Large intestine (tissue), 3 donors: Measurements from ENCODE around the gene MAP3K7. TPM values are rescaled to one million over a fixed set of nuclear protein-coding genes. Genes with fewer than 3 reads are reported as not detected.

Experiments
- DNase-seq, 2 donors: peaks; one replicate each; pipeline versions ENCODE4 v3.0.0 to v3.0.0-alpha.2; 2013
- H3K27ac ChIP-seq: one replicate; pipeline ENCODE4 v1.5.1; 2013; ENCODE audit warnings: low read length
- H3K27me3 ChIP-seq: 2 replicates; pipeline ENCODE4 v1.6.1; 2013; ENCODE audit warnings: low read length; ENCODE audit not compliant: control insufficient read depth, insufficient read depth
- H3K36me3 ChIP-seq: 2 replicates; pipeline ENCODE4 v1.6.1; 2013; ENCODE audit warnings: low read length; ENCODE audit not compliant: control insufficient read depth, insufficient read depth
- H3K4me1 ChIP-seq: one replicate; pipeline ENCODE4 v1.6.1; 2013; ENCODE audit warnings: low read length; ENCODE audit not compliant: control insufficient read depth, insufficient read depth
- H3K4me3 ChIP-seq: one replicate; pipeline ENCODE4 v1.5.1; 2013; ENCODE audit warnings: low read length
- H3K9me3 ChIP-seq: one replicate; pipeline ENCODE4 v1.6.1; 2013; ENCODE audit warnings: mild to moderate bottlenecking, low read depth, low read length, moderate library complexity; ENCODE audit not compliant: control insufficient read depth
- WGBS: methylation state at CpG from one replicate; pipeline ENCODE4 v1.1.5; 2013; ENCODE audit warnings: low lambda C conversion rate; ENCODE audit not compliant: insufficient coverage; 5-methylcytosine and 5-hydroxymethylcytosine counted together
- polyA plus RNA-seq: library from polyadenylated mRNA; unstranded; fragments of 120-200 nt; gene quantifications from one replicate; pipeline ENCODE4 v1.2.1, GENCODE V29; 2013

MAP3K7 gene
- polyA plus RNA-seq, 1 donor: 31.8 TPM

- no peak for DNase-seq
- H3K4me1 ChIP-seq: no peaks in the 10 kb centered on the region
- no peaks in the 10 kb centered on the region for H3K9me3 ChIP-seq
- no peak overlapping the region for H3K27ac ChIP-seq
- no peaks in the 10 kb centered on the region for H3K36me3 ChIP-seq
- H3K4me3 ChIP-seq: no peak overlapping the region
- no CpG with 5 or more reads among the region's 1 CpG for WGBS
- peaks cover 28% of the 10 kb centered on the region for H3K27me3 ChIP-seq
Observed at GRCh38 chr6:90605749-90606340, 19.0 kb upstream of the MAP3K7 start.

GRCh38 chr6:90604546-90604945, 17.7 kb upstream of the MAP3K7 start:
- Histone ChIP-seq H3K4me1 (no peaks in the 10 kb centered on the region), H3K27ac (no peak overlapping the region), H3K4me3 (no peak overlapping the region), H3K9me3 (no peaks in the 10 kb centered on the region), H3K36me3 (no peaks in the 10 kb centered on the region), H3K27me3 (peaks cover 19% of the 10 kb centered on the region)
- WGBS: no CpG with 5 or more reads among the region's 1 CpG
- no peak for DNase-seq

GRCh38 chr6:90599151-90599550, 12.3 kb upstream of the MAP3K7 start:
- H3K36me3 ChIP-seq: no peaks in the 10 kb centered on the region
- no CpG with 5 or more reads among the region's 4 CpGs for WGBS

DNA sequence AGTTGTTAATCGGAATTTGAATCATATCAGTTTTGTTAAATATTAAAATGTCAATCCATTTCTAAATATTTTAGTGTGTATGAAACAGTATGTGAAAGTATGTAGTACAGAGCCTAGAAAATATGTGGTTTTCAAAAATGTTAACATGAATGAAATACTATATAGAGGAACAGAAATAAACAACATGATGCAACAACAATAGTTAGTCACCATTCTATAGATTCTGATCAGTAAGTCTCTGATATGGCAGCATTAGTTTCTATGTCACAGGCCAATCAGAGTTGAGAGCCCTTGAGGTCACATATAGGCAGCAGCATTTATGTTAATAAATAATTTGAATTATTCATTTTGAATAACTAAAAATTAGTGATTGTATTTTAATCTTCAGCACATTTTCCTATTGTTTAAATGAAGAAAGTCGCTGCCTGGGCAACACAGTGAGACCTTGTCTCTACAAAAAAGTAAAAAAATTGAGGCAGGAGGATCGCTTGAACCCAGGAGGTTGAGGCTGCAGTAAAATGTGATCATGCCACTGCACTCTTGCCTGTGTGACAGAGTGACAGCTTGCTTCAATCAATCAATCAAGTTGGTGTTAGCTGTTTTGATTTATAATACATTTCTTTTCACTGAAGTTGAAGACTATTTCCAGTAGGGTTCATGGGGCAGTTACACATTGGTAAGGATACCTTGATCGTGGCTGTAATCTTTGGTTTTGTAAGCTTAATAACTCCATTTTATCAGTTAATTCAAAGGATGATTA, 11.5 kb upstream of the MAP3K7 start:
- no peak overlapping the region for H3K27ac ChIP-seq
- 83% methylated on average over 2 of the region's 4 CpGs for WGBS

More at GRCh38 chr6:90599151-90599550, 12.3 kb upstream of the MAP3K7 start:
- no peaks in the 10 kb centered on the region for H3K4me1 ChIP-seq
- peaks cover 13% of the 10 kb centered on the region for H3K27me3 ChIP-seq
- no peaks in the 10 kb centered on the region for H3K9me3 ChIP-seq
- H3K27ac ChIP-seq: no peak overlapping the region
- H3K4me3 ChIP-seq: no peak overlapping the region
- no peak for DNase-seq

DNA sequence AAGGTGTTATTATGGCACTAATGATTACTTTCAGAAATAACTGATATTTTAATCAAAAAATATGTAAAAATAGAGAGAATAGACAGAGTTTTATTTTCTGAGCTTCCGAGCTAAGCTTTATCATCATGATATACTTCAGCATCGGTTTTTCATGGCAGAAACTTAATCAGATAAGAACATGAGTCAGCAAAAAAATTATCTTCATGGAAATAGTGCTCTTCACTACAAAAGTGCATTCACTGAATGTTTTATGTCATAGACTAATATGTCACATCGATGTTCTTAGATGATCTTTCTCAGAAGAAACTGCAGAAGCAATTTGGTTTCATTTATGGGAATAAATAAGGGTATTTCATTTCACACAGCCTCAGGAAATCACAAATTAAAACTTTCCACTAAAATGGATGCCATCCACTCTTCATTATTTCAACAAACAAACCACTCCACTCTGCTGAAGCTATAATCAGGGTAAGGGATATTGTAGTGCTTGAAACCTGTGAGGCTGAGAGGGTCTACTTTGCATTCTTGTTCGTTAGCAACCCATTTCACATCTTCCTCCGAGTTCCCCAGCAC, 10.2 kb upstream of the MAP3K7 start:
- peaks cover 10% of the 10 kb centered on the region for H3K27me3 ChIP-seq
- H3K4me1 ChIP-seq: no peaks in the 10 kb centered on the region
- 80% methylated on average over 2 of the region's 5 CpGs for WGBS

More for the DNA sequence above, 11.5 kb upstream of the MAP3K7 start:
- Histone ChIP-seq H3K36me3 (no peaks in the 10 kb centered on the region), H3K9me3 (no peaks in the 10 kb centered on the region), H3K4me3 (no peak overlapping the region), H3K4me1 (no peaks in the 10 kb centered on the region), H3K27me3 (peaks cover 13% of the 10 kb centered on the region)
- no peak for DNase-seq

DNA sequence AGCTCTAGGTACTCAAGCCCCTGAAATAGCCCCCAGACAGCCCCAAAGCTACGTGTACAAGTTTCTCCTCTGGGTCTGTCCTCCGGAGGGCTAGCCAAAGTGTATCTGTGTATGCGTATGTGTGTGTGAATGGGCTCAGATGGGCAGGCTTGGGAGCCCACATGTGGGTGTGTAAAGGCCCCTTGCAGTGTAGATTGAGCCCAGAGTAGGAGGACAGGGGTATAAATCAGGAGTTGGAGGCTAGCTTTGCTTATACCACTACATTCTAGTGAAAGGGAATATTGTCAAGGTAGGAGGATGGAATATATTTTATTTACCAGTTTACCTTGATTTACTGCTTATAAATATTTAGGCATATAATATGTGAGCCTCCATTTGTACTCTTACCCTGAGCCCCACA, 9.0 kb upstream of the MAP3K7 start:
- Histone ChIP-seq H3K4me1 (no peaks in the 10 kb centered on the region), H3K27me3 (peaks cover 6% of the 10 kb centered on the region), H3K4me3 (no peak overlapping the region), H3K27ac (no peak overlapping the region), H3K9me3 (no peaks in the 10 kb centered on the region), H3K36me3 (no peaks in the 10 kb centered on the region)
- WGBS: no CpG with 5 or more reads among the region's 3 CpGs
- DNase-seq: no peak

More for the DNA sequence above, 10.2 kb upstream of the MAP3K7 start:
- Histone ChIP-seq H3K4me3 (no peak overlapping the region), H3K9me3 (no peaks in the 10 kb centered on the region), H3K27ac (no peak overlapping the region), H3K36me3 (no peaks in the 10 kb centered on the region)
- DNase-seq: no peak

DNA sequence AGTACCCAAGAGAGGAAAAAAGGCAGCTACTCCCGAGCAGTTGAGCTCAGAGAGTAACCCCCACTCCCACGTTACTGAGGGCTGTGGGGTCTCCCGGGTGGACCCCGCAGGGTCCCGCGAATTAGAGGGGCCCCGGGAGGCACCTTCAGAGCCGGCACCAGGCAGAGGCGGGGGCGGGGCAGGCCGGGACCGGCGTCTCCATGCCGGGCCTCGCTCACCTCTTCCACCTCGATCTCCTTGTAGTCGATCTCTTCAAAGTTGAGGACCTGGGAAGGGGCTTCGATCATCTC, 381 bp downstream of the MAP3K7 start:
- Histone ChIP-seq H3K4me1 (no peaks in the 10 kb centered on the region), H3K27me3 (no peaks in the 10 kb centered on the region), H3K27ac (peak overlapping the region; percentile 98), H3K36me3 (no peaks in the 10 kb centered on the region), H3K9me3 (no peaks in the 10 kb centered on the region), H3K4me3 (peak overlapping the region; percentile 97)
- peak in 1 of 2 donors; percentile 40 for DNase-seq
- WGBS: no CpG with 5 or more reads among the region's 18 CpGs

DNA sequence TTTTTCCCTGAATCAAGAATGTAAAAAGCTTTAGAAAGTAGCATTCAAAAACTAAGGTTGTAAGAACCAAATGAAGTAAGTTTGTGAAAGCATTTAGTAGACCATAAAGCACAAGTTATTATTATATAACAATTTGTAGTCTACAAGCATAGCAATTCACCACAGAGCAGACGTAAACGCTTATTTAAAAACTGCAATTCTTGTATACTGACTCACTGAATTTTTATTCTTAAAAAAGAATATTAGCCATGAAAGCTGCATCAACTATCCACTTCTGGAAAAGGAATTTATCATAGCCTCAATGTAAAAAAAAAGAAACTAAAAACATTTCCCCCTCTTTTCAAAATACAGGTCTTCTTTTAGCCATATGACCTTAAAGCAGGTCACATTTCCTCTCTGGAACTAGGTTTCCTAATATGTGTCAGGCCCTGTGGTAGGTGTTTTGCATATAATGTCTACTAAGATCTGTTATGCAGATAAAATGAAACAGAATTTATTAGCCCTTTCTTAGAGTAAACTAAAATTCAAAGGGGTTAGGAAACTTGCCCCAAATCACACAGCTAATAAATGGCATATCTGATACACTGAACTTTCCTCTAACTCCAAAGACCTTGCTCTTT, 2.1 kb downstream of the MAP3K7 start:
- WGBS: 92% methylated on average over 2 of the region's 2 CpGs
- Histone ChIP-seq H3K4me3 (no peak overlapping the region), H3K27ac (no peak overlapping the region), H3K27me3 (no peaks in the 10 kb centered on the region), H3K4me1 (no peaks in the 10 kb centered on the region), H3K9me3 (no peaks in the 10 kb centered on the region), H3K36me3 (no peaks in the 10 kb centered on the region)
- DNase-seq: no peak

- Histone ChIP-seq H3K27me3 (no peaks in the 10 kb centered on the region), H3K36me3 (no peaks in the 10 kb centered on the region), H3K4me1 (no peaks in the 10 kb centered on the region), H3K27ac (no peak overlapping the region), H3K4me3 (no peak overlapping the region), H3K9me3 (no peaks in the 10 kb centered on the region)
- no peak for DNase-seq
Observed at GRCh38 chr6:90583836-90584481, 2.9 kb downstream of the MAP3K7 start.

DNA sequence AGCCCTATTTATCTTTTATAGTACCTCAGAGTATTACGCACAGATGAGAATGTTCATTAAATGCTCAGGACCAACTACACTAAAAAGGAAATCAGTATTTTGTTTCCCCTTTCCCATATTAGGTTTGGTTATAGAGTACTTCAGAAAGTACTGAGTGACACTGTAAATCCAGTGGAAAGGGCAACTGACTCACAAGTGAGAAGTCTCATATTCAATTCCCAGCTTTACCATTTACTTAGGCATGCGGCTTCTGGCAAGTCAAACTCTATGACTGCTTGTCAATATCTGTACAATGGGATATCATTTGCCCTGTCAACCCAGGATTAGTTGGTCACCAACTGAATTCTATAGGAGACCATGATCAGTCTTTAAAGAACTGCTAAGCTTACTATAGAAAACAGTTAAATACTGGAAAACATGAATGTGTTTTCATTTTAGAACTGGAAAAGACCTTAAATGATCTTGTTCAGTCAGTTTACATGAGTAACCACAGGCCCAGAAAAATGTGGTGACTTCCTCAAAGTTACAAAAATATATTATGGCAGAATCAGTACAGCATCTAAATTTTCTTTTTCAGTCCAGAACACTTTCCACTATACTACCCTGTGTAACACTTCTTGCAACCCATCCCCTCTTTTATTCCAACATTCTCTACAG, 3.6 kb downstream of the MAP3K7 start:
- Histone ChIP-seq H3K36me3 (no peaks in the 10 kb centered on the region), H3K4me3 (no peak overlapping the region), H3K9me3 (no peaks in the 10 kb centered on the region), H3K27me3 (no peaks in the 10 kb centered on the region), H3K27ac (no peak overlapping the region), H3K4me1 (no peaks in the 10 kb centered on the region)
- no CpG with 5 or more reads among the region's 2 CpGs for WGBS
- DNase-seq: no peak
